Activated T-helper 1 cell treated with Interleukin-2 at 50 U/mL for 16 hours (primary cell): ENCODE results near the gene SPRR2A.
"Not testable (repeated sequence)": the region's sequence is repeated elsewhere in the genome, so short reads cannot be mapped to it uniquely, and the experiment has no call there.

Experiments
- DNase-seq: peaks from one replicate; pipeline ENCODE4 v3.0.0-alpha.2; 2020; ENCODE audit warnings: low read depth

The SPRR2A gene

DNA sequence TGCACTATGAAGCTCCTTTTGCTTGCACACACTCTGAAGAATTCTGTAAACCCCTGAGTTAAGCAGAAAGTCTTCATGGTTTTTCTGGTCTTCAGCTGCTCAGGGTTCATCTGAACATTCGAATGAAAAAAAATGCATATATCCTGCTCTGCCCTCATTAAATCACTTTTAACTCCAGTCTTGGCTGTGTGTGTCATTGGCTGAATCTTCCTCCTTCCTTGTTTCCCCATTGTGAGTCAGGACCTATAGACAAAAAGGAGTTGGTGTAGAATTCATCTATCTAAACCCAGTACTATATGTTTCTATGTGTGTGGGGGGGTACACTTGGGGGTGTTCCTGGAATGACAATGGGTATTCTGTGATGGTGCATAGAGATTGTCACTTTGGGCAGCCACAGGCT is 32.9 kb downstream of the SPRR2A start:
- no peak for DNase-seq

GRCh38 chr1:153023109-153023508 is 34.2 kb downstream of the SPRR2A start:
- DNase-seq: no peak

DNA sequence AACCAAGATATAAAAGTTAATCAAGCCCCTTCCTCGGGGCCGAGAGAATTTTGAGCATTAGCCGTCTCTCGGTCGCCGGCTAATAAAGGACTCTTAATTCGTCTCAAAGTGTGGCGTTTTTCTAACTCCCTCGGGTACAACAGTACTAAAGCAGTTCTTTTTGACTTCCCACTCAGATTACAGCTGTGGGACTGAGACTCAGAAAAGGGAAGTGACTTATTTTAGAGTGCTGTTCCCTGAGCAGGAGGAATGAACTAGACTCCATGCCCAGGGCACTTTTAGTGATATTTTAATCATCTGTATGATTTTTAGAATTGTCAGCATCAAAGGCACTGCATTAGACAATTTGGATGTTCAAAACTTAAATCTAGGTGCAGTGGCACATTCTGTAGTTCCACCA is 35.0 kb downstream of the SPRR2A start:
- not testable (repeated sequence) for DNase-seq

GRCh38 chr1:153021829-153022228 is 35.5 kb downstream of the SPRR2A start:
- not testable (repeated sequence) for DNase-seq

DNA sequence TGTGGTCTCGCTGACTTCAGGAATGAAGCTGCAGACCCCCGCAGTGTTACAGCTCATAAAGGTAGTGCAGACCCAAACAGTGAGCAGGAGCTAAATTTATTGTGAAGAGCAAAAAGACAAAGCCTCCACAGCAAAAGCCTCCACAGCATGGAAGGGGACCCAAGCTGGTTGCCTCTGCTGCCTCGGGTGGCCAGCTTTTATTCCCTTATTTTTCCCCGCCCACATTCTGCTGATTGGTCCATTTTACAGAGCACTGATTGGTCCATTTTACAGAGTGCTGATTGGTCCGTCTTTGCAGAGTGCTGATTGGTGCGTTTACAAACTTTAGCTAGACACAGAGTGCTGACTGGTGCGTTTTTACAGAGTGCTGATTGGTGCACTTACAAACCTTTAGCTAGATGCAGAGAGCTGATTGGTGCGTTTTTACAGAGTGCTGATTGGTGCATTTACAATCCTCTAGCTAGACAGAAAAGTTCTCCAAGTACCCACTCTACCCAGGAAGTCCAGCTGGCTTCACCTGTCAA is 46.0 kb downstream of the SPRR2A start:
- DNase-seq: not testable (repeated sequence)
